Measurements from ENCODE around the gene DNM3.
A peak's percentile ranks its signal among the peaks of the same experiment; 100 is the strongest.

Gene DNM3

GRCh38 chr1:172177849-172178248 lies 336.6 kb downstream of the DNM3 start:
- DNase-seq (ENCODE audit: low spot score): no peak

DNA sequence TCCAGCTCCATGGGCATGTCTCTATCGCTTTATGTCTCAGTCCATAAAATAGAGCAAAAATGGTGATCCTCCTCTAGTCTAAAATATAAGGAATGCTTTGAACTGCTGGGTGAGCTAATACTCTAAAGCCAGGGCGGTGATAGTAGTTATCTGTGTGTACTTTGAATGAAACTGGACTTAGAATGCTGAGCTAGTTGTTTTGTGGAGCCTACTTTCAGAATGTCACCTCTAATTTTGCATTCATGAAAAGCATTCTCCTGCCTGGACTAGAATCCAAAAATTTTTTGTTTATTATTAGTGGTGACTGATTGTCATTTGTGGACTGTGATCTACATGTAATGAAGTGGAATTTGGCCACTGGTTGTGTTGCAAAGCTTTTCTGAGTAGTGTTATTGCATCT lies 337.6 kb downstream of the DNM3 start:
- no peak for DNase-seq (ENCODE audit: low spot score)

DNA sequence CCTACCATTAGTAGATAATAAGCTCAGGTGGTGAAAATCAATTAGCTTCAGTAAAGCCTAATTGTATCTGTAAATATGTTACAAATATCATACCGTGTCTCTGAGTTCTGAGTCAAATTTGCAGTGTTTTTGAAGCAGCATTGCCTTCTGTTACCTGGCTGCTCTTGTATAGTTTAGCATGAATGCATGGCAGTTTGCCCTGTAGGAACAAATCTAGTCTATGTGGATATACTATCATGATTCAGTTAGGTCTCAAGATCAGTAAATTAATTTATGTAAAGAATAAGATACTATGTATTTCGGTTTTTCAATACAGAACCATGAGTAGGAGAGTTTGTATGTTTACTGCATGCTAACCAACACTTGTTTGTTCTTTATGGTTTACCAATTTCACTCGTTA lies 338.6 kb downstream of the DNM3 start:
- no peak for DNase-seq (ENCODE audit: low spot score)

DNA sequence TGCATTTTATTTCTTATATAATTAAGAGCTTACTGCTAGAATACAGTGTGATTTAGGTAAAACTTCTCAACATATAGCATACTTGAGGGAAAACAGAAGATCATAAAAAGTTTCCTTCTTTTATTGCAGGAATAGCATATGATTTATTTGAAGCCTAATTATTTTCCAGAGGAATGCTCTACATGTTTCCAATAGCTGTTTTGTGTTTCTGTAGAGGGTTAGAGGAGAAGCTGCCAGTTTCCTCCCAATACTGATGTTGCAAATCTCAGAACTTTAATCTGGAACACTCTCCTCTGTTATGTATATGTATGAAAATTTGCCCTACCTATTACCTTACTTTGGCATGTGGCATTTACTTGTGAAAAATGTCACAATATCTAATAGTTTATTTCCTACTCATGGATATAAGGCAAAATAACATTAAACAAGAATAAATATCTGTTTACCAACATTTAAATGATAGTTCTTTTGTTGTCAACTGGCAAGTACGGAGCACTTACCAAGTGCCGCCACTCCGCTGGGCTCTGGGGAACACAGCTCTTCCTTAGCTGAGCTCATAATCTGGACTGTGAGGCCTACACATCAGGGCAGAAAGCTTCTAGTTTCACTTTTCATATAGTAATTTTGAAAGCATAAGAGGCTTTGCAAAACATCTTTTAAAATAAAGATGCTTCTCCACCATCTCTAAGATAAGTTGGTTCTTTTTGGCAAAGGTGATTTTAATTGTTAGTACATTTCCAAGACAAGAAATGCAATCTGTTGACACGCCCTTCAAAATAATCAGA lies 339.4 kb downstream of the DNM3 start:
- peak; percentile 33 for DNase-seq (ENCODE audit: low spot score)

DNA sequence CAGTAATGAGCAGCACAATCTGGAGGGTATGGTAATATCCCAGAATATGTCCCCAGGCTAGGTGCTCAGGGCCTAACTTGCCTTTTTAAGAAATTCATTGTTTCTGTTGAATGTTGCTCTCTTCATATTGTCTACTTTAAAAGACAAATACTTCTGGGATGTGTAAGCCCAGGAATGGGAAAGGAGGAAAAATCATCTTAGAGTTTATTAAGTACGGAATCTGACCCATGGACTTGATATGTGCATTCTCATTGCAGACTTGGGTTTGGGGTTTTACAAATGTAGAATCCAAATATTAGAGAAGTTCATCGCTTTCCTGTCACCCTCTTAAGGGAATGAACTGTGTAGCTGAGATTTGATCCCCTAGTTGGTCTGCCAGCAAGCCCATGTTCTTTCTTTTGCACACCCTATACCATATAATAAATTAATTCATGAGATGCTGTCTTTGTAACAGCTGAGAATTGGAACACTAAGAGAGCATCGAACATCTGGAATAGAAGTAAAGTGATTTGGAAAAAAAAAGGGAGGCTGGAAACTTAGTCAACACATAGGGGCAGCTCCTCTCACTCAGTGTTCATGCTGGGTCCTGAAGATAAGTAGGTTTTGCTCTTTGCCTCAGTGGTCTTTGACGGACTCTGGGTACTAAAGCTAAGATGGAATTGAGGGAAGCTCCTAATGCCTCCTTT lies 343.4 kb downstream of the DNM3 start:
- DNase-seq (ENCODE audit: low spot score): no peak

DNA sequence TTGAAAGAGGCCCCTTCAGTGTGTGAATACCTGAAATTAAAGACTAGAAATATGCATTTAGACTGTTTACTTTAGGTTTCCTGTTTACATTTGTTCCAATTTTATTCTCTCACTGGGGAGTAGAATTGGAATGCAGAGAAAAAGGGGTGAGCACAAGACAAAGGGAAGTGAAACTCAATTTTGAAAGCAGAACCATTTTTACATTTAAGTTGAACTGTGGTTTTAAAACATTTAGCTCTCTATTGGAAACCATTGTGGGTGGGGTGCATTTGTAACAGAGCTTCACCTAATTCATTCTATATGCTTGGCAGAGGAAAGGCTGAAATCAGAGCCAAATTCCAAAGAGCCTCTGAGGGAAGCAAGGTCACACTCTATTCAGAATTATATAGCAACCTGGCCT lies 343.9 kb downstream of the DNM3 start:
- DNase-seq (ENCODE audit: low spot score): no peak

DNA sequence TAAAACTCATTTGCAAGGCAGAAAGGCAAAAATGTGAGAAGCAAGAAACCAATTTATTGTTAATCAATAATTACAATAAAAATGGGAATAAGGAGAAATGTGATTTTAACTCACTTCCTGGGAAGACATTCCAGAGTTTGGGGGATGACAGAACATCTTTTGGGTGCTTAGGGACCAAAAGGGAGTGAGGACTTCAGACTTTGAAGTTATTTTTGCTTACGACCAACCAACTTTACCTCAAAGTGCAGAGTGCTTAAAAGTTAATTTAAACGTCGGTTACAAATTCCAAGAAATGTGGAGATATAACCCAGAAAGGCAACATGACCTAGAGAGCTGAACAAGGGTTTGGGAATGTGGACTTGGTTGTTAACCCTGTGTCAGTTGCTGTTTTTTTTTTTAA lies 344.7 kb downstream of the DNM3 start:
- DNase-seq (ENCODE audit: low spot score): no peak

GRCh38 chr1:172201572-172201971 lies 360.3 kb downstream of the DNM3 start:
- no peak for DNase-seq (ENCODE audit: low spot score)

GRCh38 chr1:172203135-172203823 lies 362.0 kb downstream of the DNM3 start:
- DNase-seq (ENCODE audit: low spot score): no peak

DNA sequence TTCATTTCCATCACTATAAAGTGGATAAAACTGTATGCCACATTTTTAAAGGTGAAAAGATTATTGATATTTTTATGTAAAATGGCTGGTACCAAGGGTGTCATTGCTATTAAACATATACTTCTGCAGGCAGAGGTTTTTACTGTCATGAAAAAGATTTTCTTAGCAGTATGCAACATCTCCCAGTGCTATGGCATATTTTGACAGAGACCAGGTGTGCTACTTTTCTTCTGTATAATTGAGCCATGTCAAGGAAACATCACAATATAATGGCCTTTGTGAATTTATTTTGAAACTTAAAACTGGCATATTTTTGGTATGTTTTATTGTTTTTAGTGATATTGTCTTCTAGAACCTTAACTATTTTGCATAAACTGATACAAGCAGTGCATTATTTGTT lies 362.6 kb downstream of the DNM3 start:
- DNase-seq (ENCODE audit: low spot score): no peak

- DNase-seq (ENCODE audit: low spot score): no peak
Observed at GRCh38 chr1:172206256-172206655, 365.0 kb downstream of the DNM3 start.

DNA sequence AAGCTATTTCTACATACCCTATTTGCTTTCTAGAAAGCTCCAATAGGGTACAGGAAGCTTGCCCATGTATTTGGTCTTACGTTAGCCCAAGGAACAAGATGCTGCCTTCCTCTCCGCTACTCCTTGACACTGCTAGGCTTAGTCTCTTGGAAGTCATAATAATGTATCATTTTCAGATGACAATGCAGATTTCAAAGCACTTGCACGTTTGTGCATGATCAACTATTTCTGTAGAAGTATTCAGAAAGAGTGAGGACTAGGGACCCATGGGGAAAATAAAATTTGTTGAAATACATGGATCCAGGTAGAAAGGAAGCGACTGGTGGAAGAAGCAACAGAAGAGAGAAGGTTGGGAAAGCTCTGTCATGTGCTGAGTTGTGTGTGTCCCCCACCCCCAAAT lies 367.3 kb downstream of the DNM3 start:
- no peak for DNase-seq (ENCODE audit: low spot score)

DNA sequence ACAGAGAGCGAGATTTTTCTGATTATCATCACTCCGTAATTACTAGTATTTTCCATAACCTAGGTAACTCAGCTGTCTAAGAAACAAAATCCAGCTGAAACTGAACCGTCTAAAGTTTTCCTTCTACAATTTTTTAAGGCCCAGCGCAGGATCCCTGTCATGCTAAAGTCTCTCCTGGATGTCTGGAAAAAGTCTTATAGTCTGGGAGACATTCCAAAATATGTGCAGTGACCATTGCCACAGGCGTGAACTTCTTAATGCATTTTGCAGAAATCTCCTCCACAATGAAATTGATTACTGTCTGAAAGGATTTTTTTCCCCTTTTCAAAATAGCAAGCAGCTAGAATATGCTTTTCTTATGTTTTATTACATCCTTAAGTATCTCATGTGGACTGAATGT lies 369.9 kb downstream of the DNM3 start:
- no peak for DNase-seq (ENCODE audit: low spot score)

DNA sequence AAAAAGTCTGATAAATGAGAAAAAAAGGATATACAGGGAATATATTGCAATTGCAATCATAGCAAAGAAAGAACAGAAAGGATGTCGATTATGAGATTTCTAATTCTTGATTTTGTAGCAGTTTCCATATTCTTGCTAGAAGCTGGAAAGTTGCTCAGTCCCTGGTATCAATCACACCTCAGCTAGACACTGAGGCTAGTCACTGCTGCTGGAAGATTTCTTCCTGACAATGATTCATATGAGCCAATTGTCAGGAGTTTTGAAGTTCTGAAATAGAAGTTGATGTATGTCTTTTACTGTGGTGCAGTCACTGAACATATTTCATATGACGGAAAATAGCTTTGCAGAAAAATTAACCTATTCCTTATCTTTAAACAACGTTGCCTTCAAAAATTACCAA lies 370.8 kb downstream of the DNM3 start:
- DNase-seq (ENCODE audit: low spot score): no peak

DNA sequence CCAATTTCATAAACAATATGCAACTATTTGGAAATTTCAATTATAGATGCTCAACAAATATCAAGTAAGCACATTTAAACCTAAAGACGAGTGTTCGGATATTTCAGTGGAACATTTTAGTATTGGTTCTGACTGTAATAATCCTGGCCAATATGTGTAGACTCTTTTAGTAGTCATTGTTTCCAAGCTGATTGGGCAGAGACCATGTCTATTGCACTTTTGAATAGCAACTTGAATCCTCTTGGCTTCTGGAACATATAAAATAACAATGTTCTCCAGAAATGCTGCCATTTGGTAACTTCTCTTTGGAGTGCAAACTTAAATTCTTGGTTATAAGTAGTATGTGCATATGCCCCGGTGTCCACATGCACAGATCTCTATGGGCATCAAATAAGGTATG lies 373.7 kb downstream of the DNM3 start:
- DNase-seq (ENCODE audit: low spot score): no peak

DNA sequence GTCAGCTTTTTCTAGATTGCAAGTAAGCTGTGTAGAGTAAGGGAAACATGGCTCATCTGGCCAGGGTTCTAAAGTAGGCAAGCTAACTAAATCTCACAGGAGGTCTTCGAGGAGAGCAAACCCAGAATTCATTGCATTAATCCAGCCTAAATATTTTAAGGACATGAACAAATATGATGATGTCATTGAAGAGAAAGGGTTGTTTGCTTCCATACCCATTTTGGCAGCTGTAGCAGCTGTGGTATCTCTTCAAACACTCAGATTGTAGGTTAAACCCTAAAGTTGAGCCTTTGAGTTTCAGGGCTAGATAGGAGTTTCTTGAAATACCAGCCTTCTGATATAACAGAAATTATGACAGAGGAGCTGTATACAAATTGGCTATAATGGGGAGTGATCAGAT lies 378.7 kb downstream of the DNM3 start:
- DNase-seq (ENCODE audit: low spot score): no peak

DNA sequence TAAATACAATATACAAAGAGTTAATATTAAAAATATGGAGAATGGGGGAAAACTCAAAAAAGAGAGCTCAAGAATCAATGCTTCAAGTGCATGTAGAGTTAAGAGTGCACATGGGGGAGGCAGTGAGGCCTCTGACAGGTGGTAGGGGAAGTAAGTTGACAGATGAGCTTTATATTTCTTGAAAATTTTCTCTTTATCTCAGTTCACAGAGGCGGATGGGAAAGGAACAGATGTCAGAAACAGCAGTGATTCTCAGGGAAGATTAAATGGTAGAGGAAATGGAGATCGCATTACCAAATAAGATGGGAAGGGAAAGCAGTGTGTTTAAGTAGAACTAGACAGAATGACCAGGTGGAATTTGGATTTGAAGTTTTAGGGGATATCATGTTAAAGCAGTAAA lies 379.1 kb downstream of the DNM3 start:
- peak; percentile 42 for DNase-seq (ENCODE audit: low spot score)

DNA sequence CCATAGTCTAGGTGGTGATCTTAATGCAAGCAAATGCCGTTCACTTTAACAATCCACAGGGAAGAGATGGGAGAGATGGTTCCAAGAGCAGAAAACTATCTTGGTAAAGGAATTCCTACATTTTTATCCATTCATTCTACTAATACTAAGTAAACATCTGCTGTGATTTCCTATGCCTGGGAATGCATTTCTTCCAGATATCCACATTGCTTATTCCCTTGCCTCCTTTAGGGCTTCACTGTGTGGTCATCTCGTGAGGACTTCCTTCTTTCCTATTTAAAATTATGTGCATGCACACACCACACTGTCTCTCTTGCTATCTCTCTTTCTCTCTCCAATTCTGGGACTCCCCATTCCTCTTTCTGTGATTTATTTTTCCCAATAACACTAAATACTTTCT lies 380.1 kb downstream of the DNM3 start:
- no peak for DNase-seq (ENCODE audit: low spot score)

GRCh38 chr1:172224871-172225270 lies 383.6 kb downstream of the DNM3 start:
- DNase-seq (ENCODE audit: low spot score): no peak

DNA sequence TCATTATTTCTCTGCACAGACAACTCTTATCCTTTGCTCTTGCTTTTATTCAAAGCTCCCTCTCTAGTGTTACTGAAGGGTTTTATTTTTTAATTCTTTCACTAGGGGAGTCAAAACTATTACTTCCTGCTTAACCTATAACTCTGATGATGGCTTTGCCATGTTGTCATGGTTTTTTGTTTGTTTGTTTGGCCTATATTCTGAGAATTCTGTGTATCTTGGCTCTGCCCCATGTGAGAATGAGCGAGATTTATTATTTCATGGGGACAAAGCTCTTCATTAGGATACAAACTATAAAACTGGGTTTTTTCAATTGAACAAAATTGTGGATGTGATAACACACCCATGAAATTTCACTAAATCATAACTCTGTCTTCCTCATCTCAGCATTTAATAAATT lies 388.6 kb downstream of the DNM3 start:
- DNase-seq (ENCODE audit: low spot score): no peak

- no peak for DNase-seq (ENCODE audit: low spot score)
Observed at GRCh38 chr1:172230526-172230925, 389.2 kb downstream of the DNM3 start.

- no peak for DNase-seq (ENCODE audit: low spot score)
Observed at GRCh38 chr1:172236958-172237357, 395.7 kb downstream of the DNM3 start.

DNA sequence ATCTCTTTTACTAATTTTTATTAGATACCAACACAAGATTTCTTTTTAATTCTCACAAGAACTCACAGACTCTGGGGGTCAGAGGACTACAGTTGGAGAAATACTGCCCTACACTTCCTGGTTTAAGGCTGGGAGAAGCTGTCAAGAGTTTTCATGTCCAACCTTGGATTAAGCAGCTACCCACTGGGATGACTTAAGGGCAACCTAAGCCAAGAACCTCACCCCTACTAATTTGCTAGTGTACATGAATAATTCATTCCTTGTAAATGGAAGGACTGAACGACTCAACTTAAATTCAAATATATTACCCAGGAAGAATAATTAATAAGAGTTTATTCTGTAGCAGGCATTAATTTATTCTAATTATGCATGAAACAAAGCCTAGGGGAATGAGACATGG lies 396.9 kb downstream of the DNM3 start:
- DNase-seq (ENCODE audit: low spot score): no peak

Data from putamen (tissue), 1 donor.